HL-60 (cell line): Measurements from ENCODE around the gene TCFL5.

ENCODE experiments used
- DNase-seq, 2 experiments: peaks; one replicate each; pipeline ENCODE4 v3.0.0-alpha.2; 2010 to 2020; ENCODE audit warnings: low read depth in 1 of 2, low spot score in 1 of 2
- H3K27ac ChIP-seq: fragments of 250-450 bp; sonication (Bioruptor Pico); replicated peaks from 2 replicates; pipeline ENCODE4 v1.5.1; 2020; ENCODE audit warnings: mild to moderate bottlenecking, moderate library complexity
- H3K27me3 ChIP-seq: fragments of 250-450 bp; sonication (Bioruptor Pico); 2 replicates; pipeline ENCODE4 v1.5.1; 2021; ENCODE audit warnings: mild to moderate bottlenecking, moderate library complexity; ENCODE audit not compliant: insufficient read depth, poor library complexity, severe bottlenecking
- H3K4me3 ChIP-seq: replicated peaks from 2 replicates; pipeline ENCODE4 v1.5.1; 2011; ENCODE audit warnings: mild to moderate bottlenecking, control low read depth, low read length; ENCODE audit not compliant: insufficient read depth
- CTCF ChIP-seq: IDR thresholded peaks from one replicate; pipeline ENCODE4 v1.5.1; 2011; ENCODE audit warnings: low read length, control low read depth, inconsistent platforms; ENCODE audit not compliant: insufficient read depth
- GABPA ChIP-seq: IDR thresholded peaks from 2 replicates; pipeline ENCODE4 v1.6.1; 2012; ENCODE audit warnings: low read depth
- POLR2AphosphoS5 ChIP-seq: IDR thresholded peaks from 2 replicates; pipeline ENCODE4 v1.6.1; 2012; ENCODE audit warnings: low read depth
- REST ChIP-seq: IDR thresholded peaks from 2 replicates; pipeline ENCODE4 v1.6.1; 2012; ENCODE audit warnings: low read depth; ENCODE audit not compliant: insufficient replicate concordance
- SPI1 ChIP-seq: IDR thresholded peaks from 2 replicates; pipeline ENCODE4 v1.6.1; 2012; ENCODE audit warnings: low read depth, mild to moderate bottlenecking, borderline replicate concordance

Gene TCFL5

GRCh38 chr20:62864207-62864606 lies 2.6 kb upstream of the TCFL5 start:
- TF ChIP-seq CTCF (no peak), REST (no peak), GABPA (no peak), SPI1 (no peak), POLR2AphosphoS5 (no peak)
- no peak overlapping the region for H3K27ac ChIP-seq
- H3K4me3 ChIP-seq: no peak overlapping the region
- no peaks in the 10 kb centered on the region for H3K27me3 ChIP-seq
- no peak for DNase-seq

GRCh38 chr20:62860924-62861691 lies 514 bp downstream of the TCFL5 start:
- no peak for DNase-seq

More at GRCh38 chr20:62860924-62861691, 514 bp downstream of the TCFL5 start:
- TF ChIP-seq REST: no peak
- TF ChIP-seq POLR2AphosphoS5: 0 out of 2 replicates have a peak, but pooled peaks have one; percentile 11
- TF ChIP-seq GABPA: no peak
- no peak for TF ChIP-seq SPI1
- no peak for TF ChIP-seq CTCF
- no peak overlapping the region for H3K27ac ChIP-seq
- peak overlapping the region; percentile 50 for H3K4me3 ChIP-seq
- H3K27me3 ChIP-seq: no peaks in the 10 kb centered on the region
